ENCODE results near the gene RERE. TPM values are rescaled to one million over a fixed set of nuclear protein-coding genes. Genes with fewer than 3 reads are reported as not detected.

The RERE gene
- total RNA-seq, 1 experiment from 2014 or later: 161 TPM

DNA sequence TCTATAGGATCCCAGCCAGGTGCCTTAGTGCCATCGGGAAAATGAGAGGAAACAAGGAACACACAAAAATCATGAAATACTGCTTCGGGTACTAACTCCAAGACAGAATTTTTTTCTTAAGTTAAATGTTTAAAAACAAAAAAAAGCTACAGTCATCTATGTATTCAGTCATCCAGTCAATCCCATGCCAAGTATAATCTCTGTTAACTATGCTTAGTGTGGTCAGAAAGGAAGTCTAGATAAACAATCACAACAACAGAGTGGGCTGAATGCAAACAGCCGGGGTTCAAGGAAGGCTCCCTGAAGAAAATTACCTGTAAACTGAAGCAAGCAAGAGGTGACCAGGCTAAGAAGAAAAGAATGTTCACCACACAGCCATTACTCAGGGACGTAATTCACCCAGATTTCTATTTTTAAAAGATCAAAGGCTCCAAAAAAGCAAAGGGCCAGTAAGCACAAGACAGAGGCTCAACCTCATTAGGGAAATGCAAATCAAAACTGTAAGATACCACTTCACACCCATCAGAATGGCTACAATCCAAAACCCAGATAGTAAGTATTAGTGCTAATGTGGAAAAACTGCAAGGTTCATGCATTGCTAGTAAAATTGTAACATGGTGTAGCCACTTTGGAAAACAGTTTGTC is 53.0 kb downstream of the RERE start:
- TF ChIP-seq RORB (CRISPR knock-in tag; IDR thresholded peaks at IDR 0.05) (no peak), RELA (CRISPR knock-in tag; IDR thresholded peaks at IDR 0.05; ENCODE audit: borderline replicate concordance) (no peak), NR3C1 (CRISPR knock-in tag; conservative IDR thresholded peaks at IDR 0.05; ENCODE audit: low read depth) (no peak), CREB1 (CRISPR knock-in tag; IDR thresholded peaks at IDR 0.05) (no peak), PRRX2 (CRISPR knock-in tag; IDR thresholded peaks at IDR 0.05) (no peak), PREB (CRISPR knock-in tag; IDR thresholded peaks at IDR 0.05; ENCODE audit: borderline replicate concordance) (no peak), CBFB (CRISPR knock-in tag; IDR thresholded peaks at IDR 0.05; ENCODE audit: low read depth) (no peak), GRHL2 (CRISPR knock-in tag; IDR thresholded peaks at IDR 0.05; ENCODE audit: insufficient replicate concordance, severe bottlenecking) (no peak), NFYB (CRISPR knock-in tag; conservative IDR thresholded peaks at IDR 0.05; ENCODE audit: low read depth) (no peak)
- Mint-ChIP-seq H3K27ac (peak overlapping the region; percentile 60), H3K4me3 (no peak overlapping the region), H3K4me1 (peaks cover 26% of the 10 kb centered on the region), H3K36me3 (no peaks in the 10 kb centered on the region), H3K27me3 (ENCODE audit: low read depth) (no peaks in the 10 kb centered on the region), H3K9me3 (no peaks in the 10 kb centered on the region)
- CTCF ChIA-PET: interaction anchor here (0.8 to 1.6 kb wide), 7 partner anchors 11 to 241 kb away, joined by 3 to 7 read pairs (median 3); no protein-coding TSS in a partner anchor
- DNase-seq (ENCODE audit: low spot score): no peak
- ATAC-seq: no peak
- POLR2A ChIA-PET: no interaction called here

DNA sequence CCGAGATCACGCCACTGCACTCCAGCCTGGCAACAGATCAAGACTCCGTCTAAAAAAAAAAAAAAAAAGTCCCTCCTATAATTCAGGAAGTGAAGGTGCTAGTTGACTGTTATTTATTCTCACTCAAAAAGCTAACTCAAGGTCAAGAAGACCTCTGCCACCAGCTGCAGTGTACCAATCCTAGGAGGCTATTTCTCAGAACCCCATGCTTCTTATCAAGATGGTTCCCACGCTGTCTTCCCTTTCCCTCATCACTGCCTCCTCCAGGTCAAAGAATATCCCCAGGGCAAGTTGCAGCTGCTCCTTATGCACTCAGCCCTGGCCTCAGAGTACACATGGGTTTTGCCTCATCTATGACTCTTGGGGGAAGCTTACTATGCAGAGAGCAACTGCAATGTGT is 53.6 kb downstream of the RERE start:
- TF ChIP-seq IRF1 (CRISPR knock-in tag; IDR thresholded peaks at IDR 0.05) (no peak), ZNF423 (CRISPR knock-in tag; IDR thresholded peaks at IDR 0.05) (no peak), TP53 (CRISPR knock-in tag; IDR thresholded peaks at IDR 0.05) (no peak), ZNF671 (CRISPR knock-in tag; IDR thresholded peaks at IDR 0.05) (no peak), CREM (CRISPR knock-in tag; IDR thresholded peaks at IDR 0.05) (no peak), SOX15 (CRISPR knock-in tag; IDR thresholded peaks at IDR 0.05) (no peak), ZNF232 (CRISPR knock-in tag; IDR thresholded peaks at IDR 0.05) (no peak), NR2C2 (CRISPR knock-in tag; IDR thresholded peaks at IDR 0.05) (no peak), ATF3 (CRISPR knock-in tag; conservative IDR thresholded peaks at IDR 0.05) (no peak), OVOL2 (CRISPR knock-in tag; IDR thresholded peaks at IDR 0.05; ENCODE audit: borderline replicate concordance) (no peak)
- TF ChIP-seq, protein P1, sequence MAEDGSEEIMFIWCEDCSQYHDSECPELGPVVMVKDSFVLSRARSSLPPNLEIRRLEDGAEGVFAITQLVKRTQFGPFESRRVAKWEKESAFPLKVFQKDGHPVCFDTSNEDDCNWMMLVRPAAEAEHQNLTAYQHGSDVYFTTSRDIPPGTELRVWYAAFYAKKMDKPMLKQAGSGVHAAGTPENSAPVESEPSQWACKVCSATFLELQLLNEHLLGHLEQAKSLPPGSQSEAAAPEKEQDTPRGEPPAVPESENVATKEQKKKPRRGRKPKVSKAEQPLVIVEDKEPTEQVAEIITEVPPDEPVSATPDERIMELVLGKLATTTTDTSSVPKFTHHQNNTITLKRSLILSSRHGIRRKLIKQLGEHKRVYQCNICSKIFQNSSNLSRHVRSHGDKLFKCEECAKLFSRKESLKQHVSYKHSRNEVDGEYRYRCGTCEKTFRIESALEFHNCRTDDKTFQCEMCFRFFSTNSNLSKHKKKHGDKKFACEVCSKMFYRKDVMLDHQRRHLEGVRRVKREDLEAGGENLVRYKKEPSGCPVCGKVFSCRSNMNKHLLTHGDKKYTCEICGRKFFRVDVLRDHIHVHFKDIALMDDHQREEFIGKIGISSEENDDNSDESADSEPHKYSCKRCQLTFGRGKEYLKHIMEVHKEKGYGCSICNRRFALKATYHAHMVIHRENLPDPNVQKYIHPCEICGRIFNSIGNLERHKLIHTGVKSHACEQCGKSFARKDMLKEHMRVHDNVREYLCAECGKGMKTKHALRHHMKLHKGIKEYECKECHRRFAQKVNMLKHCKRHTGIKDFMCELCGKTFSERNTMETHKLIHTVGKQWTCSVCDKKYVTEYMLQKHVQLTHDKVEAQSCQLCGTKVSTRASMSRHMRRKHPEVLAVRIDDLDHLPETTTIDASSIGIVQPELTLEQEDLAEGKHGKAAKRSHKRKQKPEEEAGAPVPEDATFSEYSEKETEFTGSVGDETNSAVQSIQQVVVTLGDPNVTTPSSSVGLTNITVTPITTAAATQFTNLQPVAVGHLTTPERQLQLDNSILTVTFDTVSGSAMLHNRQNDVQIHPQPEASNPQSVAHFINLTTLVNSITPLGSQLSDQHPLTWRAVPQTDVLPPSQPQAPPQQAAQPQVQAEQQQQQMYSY (CRISPR knock-in tag; IDR thresholded peaks at IDR 0.05): no peak
- ChIA-PET CTCF (interaction anchor here (0.8 to 1.6 kb wide), 7 partner anchors 12 to 241 kb away, joined by 3 to 7 read pairs (median 3); no protein-coding TSS in a partner anchor), POLR2A (no interaction called here)
- H3K27ac Mint-ChIP-seq: peak overlapping the region; percentile 60
- H3K4me1 Mint-ChIP-seq: peaks cover 23% of the 10 kb centered on the region
- ATAC-seq: peak; percentile 81
- no peak for DNase-seq (ENCODE audit: low spot score)
- no peaks in the 10 kb centered on the region for H3K9me3 Mint-ChIP-seq
- H3K36me3 Mint-ChIP-seq: no peaks in the 10 kb centered on the region
- no peaks in the 10 kb centered on the region for H3K27me3 Mint-ChIP-seq (ENCODE audit: low read depth)
- no peak overlapping the region for H3K4me3 Mint-ChIP-seq

Measured in WTC11 (cell line).